Panc1 (cell line): ENCODE measurements around the gene EMD. TPM values are rescaled to one million over a fixed set of nuclear protein-coding genes. Genes with fewer than 3 reads are reported as not detected.

ENCODE experiments used
- ATAC-seq: fragments of 200-7000 bp; cut with Tn5 transposase; 2 replicates; pipeline ENCODE4 v1.9.1; 2020; ENCODE audit warnings: mild to moderate bottlenecking, moderate library complexity
- BruUV-seq: library from RNA; stranded (reverse); fragments of 400-500 nt; replicated peaks from 2 replicates; lab custom pipeline; 2021; lab: Mats Ljungman, UMichigan
- CTCF ChIA-PET: fragments of 300-600 bp; sonication (Branson Sonifier 250); formaldehyde crosslinking; loops from one replicate; lab custom pipeline; 2022; ENCODE audit warnings: antibody characterized with exemption; lab: Charles Lee
- POLR2A ChIA-PET: fragments of 300-600 bp; sonication (Branson Sonifier 250); formaldehyde crosslinking; loops from one replicate; lab custom pipeline; 2022; ENCODE audit warnings: antibody characterized with exemption; lab: Charles Lee
- DNase-seq: peaks from one replicate; pipeline ENCODE4 v3.0.0-alpha.2; 2010; ENCODE audit warnings: low read depth, low spot score
- H3K27ac ChIP-seq: 2 replicates; pipeline ENCODE4 v1.5.1; 2011; ENCODE audit warnings: mild to moderate bottlenecking, low read length, inconsistent platforms
- H3K27me3 ChIP-seq: fragments of 200-500 bp; sonication (Bioruptor generic); 2 replicates; pipeline ENCODE4 v1.6.0; 2014; ENCODE audit warnings: low read length, inconsistent platforms; ENCODE audit not compliant: control insufficient read depth, insufficient read depth
- H3K36me3 ChIP-seq: fragments of 200-500 bp; sonication (Bioruptor generic); 2 replicates; pipeline ENCODE4 v1.5.1; 2014; ENCODE audit warnings: inconsistent platforms, mild to moderate bottlenecking, low read length, moderate library complexity; ENCODE audit not compliant: control insufficient read depth, insufficient read depth
- H3K4me1 ChIP-seq: 2 replicates; pipeline ENCODE4 v1.5.1; 2011; ENCODE audit warnings: inconsistent platforms, mild to moderate bottlenecking, low read length, moderate library complexity; ENCODE audit not compliant: control insufficient read depth, insufficient read depth
- H3K4me3 ChIP-seq, 2 experiments: 2 replicates each; pipeline ENCODE4 v1.5.1; 2011 to 2012; ENCODE audit warnings: low read depth in 2 of 2, low read length in 2 of 2, mild to moderate bottlenecking in 2 of 2, inconsistent platforms in 1 of 2, moderate library complexity in 1 of 2
- H3K9me3 ChIP-seq: fragments of 200-500 bp; sonication (Bioruptor generic); 2 replicates; pipeline ENCODE4 v1.5.1; 2014; ENCODE audit warnings: low read depth, mild to moderate bottlenecking, inconsistent platforms, low read length, moderate library complexity; ENCODE audit not compliant: control insufficient read depth, insufficient read depth
- CTCF ChIP-seq: fragments of 450-650 bp; IDR thresholded peaks from 2 replicates; pipeline ENCODE4 v1.5.1; 2017; ENCODE audit warnings: mild to moderate bottlenecking
- POLR2AphosphoS5 ChIP-seq: IDR thresholded peaks from 2 replicates; pipeline ENCODE4 v1.6.1; 2012; ENCODE audit warnings: mild to moderate bottlenecking, low read depth, low read length, moderate library complexity
- SIN3A ChIP-seq: IDR thresholded peaks from 2 replicates; pipeline ENCODE4 v1.6.1; 2012; ENCODE audit warnings: low read depth, mild to moderate bottlenecking, low read length, moderate library complexity, borderline replicate concordance; ENCODE audit not compliant: insufficient read depth
- TCF7L2 ChIP-seq: IDR thresholded peaks from 2 replicates; pipeline ENCODE4 v1.6.1; 2011; ENCODE audit warnings: mild to moderate bottlenecking, low read depth, low read length, inconsistent platforms
- in situ Hi-C: cut with HindIII; loops from 2 replicates; pipeline ENCODE4 v1.10.0; 2016; ENCODE audit warnings: low sequenced_read_pairs, low pct_unique_long_range_greater_than_20kb
- intact Hi-C: fragments of 100-400 bp; cut with micrococcal nuclease; formaldehyde crosslinking; loops from one replicate; pipeline ENCODE4 v1.10.0; 2022; ENCODE audit not compliant: unreplicated experiment
- total RNA-seq: library from RNA; stranded (reverse); gene quantifications from one replicate; pipeline ENCODE4 v1.2.1, GENCODE V29; 2021; ENCODE audit not compliant: unreplicated experiment
- TF ChIP-seq, protein P1 (sequence below), 2 experiments: IDR thresholded peaks; 2 replicates each; pipeline ENCODE4 v1.6.1; 2011 to 2012; ENCODE audit warnings: low read depth in 2 of 2, control low read depth in 1 of 2, low read length in 1 of 2, mild to moderate bottlenecking in 1 of 2, moderate library complexity in 1 of 2; ENCODE audit not compliant: insufficient read depth in 1 of 2

Gene EMD
- total RNA-seq, 1 experiment from 2014 or later, result 178 TPM

GRCh38 chrX:154375156-154375504 is 4.0 kb upstream of the EMD start:
- no TSS peak for BruUV-seq
- H3K27me3 ChIP-seq, result no peaks in the 10 kb centered on the region
- in situ Hi-C loops (no loop called here), intact Hi-C loops (no loop called here)
- TF ChIP-seq POLR2AphosphoS5 (no peak), CTCF (no peak), SIN3A (no peak), TCF7L2 (no peak)
- TF ChIP-seq, protein P1, sequence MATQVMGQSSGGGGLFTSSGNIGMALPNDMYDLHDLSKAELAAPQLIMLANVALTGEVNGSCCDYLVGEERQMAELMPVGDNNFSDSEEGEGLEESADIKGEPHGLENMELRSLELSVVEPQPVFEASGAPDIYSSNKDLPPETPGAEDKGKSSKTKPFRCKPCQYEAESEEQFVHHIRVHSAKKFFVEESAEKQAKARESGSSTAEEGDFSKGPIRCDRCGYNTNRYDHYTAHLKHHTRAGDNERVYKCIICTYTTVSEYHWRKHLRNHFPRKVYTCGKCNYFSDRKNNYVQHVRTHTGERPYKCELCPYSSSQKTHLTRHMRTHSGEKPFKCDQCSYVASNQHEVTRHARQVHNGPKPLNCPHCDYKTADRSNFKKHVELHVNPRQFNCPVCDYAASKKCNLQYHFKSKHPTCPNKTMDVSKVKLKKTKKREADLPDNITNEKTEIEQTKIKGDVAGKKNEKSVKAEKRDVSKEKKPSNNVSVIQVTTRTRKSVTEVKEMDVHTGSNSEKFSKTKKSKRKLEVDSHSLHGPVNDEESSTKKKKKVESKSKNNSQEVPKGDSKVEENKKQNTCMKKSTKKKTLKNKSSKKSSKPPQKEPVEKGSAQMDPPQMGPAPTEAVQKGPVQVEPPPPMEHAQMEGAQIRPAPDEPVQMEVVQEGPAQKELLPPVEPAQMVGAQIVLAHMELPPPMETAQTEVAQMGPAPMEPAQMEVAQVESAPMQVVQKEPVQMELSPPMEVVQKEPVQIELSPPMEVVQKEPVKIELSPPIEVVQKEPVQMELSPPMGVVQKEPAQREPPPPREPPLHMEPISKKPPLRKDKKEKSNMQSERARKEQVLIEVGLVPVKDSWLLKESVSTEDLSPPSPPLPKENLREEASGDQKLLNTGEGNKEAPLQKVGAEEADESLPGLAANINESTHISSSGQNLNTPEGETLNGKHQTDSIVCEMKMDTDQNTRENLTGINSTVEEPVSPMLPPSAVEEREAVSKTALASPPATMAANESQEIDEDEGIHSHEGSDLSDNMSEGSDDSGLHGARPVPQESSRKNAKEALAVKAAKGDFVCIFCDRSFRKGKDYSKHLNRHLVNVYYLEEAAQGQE (IDR thresholded peaks at IDR 0.05; ENCODE audit: insufficient read depth in 1 of 2, low read depth in 2 of 2, low read length in 1 of 2), result no peak
- H3K4me1 ChIP-seq, result peaks cover 45% of the 10 kb centered on the region
- H3K27ac ChIP-seq, result peak overlapping the region; percentile 86
- ATAC-seq (no peak), DNase-seq (no peak)
- H3K4me3 ChIP-seq, result peak overlapping the region; percentile 52 to 62
- no peaks in the 10 kb centered on the region for H3K9me3 ChIP-seq
- POLR2A ChIA-PET, result no interaction called here
- peaks cover 2% of the 10 kb centered on the region; the same call in 1 of the 2 replicates for H3K36me3 ChIP-seq
- CTCF ChIA-PET, result no interaction called here

DNA sequence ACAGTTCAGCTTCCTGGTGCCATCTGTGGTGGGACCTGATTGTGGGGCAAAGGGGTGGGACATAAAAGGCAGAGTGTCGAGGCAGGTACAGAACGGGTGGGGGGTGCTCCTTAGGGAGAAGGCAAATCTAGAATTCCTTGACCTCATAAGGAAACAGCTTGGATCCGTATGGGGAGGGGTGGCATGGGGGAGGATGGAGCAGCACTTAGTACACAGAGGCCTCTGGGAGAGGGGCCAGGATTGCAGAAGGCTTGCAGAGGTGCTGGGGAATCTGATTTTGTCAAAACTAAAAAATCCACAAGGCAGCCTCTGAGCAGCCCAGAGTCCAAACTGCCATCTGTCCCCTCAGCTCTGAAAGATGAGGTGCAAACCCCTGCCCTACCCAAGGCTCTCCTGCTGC is 2.3 kb upstream of the EMD start:
- DNase-seq (no peak), ATAC-seq (no peak)
- H3K9me3 ChIP-seq, result no peaks in the 10 kb centered on the region
- no peaks in the 10 kb centered on the region for H3K27me3 ChIP-seq
- ChIA-PET CTCF (interaction anchor here (0.5 kb wide), 1 partner anchor 48 kb away, joined by 3 read pairs; no protein-coding TSS in a partner anchor), POLR2A (no interaction called here)
- BruUV-seq, result no TSS peak
- H3K4me3 ChIP-seq, result no peak overlapping the region
- H3K4me1 ChIP-seq, result peaks cover 56% of the 10 kb centered on the region
- intact Hi-C loops (no loop called here), in situ Hi-C loops (no loop called here)
- TF ChIP-seq, protein P1 (IDR thresholded peaks at IDR 0.05; ENCODE audit: insufficient read depth in 1 of 2, low read depth in 2 of 2, low read length in 1 of 2), result no peak
- TF ChIP-seq TCF7L2 (no peak), POLR2AphosphoS5 (no peak), SIN3A (no peak)
- peaks cover 4% of the 10 kb centered on the region for H3K36me3 ChIP-seq
- H3K27ac ChIP-seq, result peak overlapping the region; percentile 46
